GM12865 (cell line): Measurements from ENCODE around the gene SF3A1.

Experiments
- DNase-seq: peaks from one replicate; pipeline ENCODE4 v3.0.0; 2010; ENCODE audit warnings: low read depth
- H3K4me3 ChIP-seq: 2 replicates; pipeline ENCODE4 v1.5.1; 2011; ENCODE audit warnings: mild to moderate bottlenecking, low read depth, low read length, control low read depth
- CTCF ChIP-seq: IDR thresholded peaks from 2 replicates; pipeline ENCODE4 v1.5.1; 2011; ENCODE audit warnings: low read length, control low read depth, low read depth, inconsistent platforms; ENCODE audit not compliant: insufficient read depth; ENCODE audit errors: missing control alignments

SF3A1 gene

GRCh38 chr22:30284172-30284571 lies 72.5 kb downstream of the SF3A1 start:
- no peak overlapping the region for H3K4me3 ChIP-seq
- no peak for DNase-seq
- no peak for TF ChIP-seq CTCF

GRCh38 chr22:30283342-30283741 lies 73.4 kb downstream of the SF3A1 start:
- no peak for DNase-seq
- H3K4me3 ChIP-seq = no peak overlapping the region
- no peak for TF ChIP-seq CTCF

GRCh38 chr22:30282616-30283046 lies 74.1 kb downstream of the SF3A1 start:
- no peak for TF ChIP-seq CTCF
- no peak overlapping the region for H3K4me3 ChIP-seq
- DNase-seq = no peak
